ENCODE data around the gene EOMES. TPM values are rescaled to one million over a fixed set of nuclear protein-coding genes. Genes with fewer than 3 reads are reported as not detected.

The EOMES gene
- total RNA-seq, 2 donors from 2014 or later: 0.20 TPM; not detected in 1

- no peak for TF ChIP-seq CTCF (IDR thresholded peaks at IDR 0.05)
These were observed 35.5 kb downstream of the EOMES start for GRCh38 chr3:27686642-27687041.

GRCh38 chr3:27685474-27685873, 36.6 kb downstream of the EOMES start:
- Histone ChIP-seq H3K4me3 (no peak overlapping the region), H3K4me1 (no peaks in the 10 kb centered on the region), H3K27me3 (no peaks in the 10 kb centered on the region), H3K27ac (no peak overlapping the region), H3K9ac (ENCODE audit: low read depth in 2 of 2, low read length in 2 of 2) (no peak overlapping the region), H3K36me3 (no peaks in the 10 kb centered on the region), H3K9me3 (no peaks in the 10 kb centered on the region)
- intact Hi-C loops (cut with DNase I): loop anchor here (10.0 kb wide), 1 partner anchor 551 kb away; no protein-coding TSS in a partner anchor
- TF ChIP-seq CTCF (IDR thresholded peaks at IDR 0.05): no peak
- DNase-seq: no peak

More at GRCh38 chr3:27686642-27687041, 35.5 kb downstream of the EOMES start:
- Histone ChIP-seq H3K27me3 (no peaks in the 10 kb centered on the region), H3K36me3 (no peaks in the 10 kb centered on the region), H3K4me1 (no peaks in the 10 kb centered on the region), H3K4me3 (no peak overlapping the region), H3K27ac (no peak overlapping the region), H3K9me3 (no peaks in the 10 kb centered on the region), H3K9ac (ENCODE audit: low read depth in 2 of 2, low read length in 2 of 2) (no peak overlapping the region)
- intact Hi-C loops (cut with DNase I): loop anchor here (10.0 kb wide), 1 partner anchor 552 kb away; no protein-coding TSS in a partner anchor
- no peak for DNase-seq

DNA sequence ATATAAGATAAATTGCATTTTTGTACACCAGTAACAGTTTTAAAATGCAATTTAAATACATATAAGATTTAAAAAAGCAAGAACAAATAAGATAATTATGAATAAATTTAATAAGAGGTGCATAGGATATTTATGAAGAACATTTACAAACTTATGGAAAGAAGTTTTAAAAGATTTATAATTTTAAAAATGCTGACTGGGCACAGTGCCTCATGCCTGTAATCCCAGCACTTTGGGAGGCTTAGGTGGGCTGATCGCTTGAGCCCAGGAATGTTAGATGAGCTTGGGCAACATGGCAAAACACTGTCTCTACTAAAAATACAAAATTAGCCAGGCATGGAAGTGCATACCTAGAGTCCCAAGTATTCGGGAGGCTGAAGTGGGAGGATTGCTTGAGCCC, 37.8 kb downstream of the EOMES start:
- no peak for TF ChIP-seq CTCF (IDR thresholded peaks at IDR 0.05)
- intact Hi-C loops (cut with DNase I): loop anchor here (10.0 kb wide), 1 partner anchor 550 kb away; no protein-coding TSS in a partner anchor
- no peak for DNase-seq
- Histone ChIP-seq H3K36me3 (no peaks in the 10 kb centered on the region), H3K9ac (ENCODE audit: low read depth in 2 of 2, low read length in 2 of 2) (no peak overlapping the region), H3K9me3 (no peaks in the 10 kb centered on the region), H3K27ac (no peak overlapping the region), H3K4me3 (no peak overlapping the region), H3K27me3 (no peaks in the 10 kb centered on the region), H3K4me1 (no peaks in the 10 kb centered on the region)

DNA sequence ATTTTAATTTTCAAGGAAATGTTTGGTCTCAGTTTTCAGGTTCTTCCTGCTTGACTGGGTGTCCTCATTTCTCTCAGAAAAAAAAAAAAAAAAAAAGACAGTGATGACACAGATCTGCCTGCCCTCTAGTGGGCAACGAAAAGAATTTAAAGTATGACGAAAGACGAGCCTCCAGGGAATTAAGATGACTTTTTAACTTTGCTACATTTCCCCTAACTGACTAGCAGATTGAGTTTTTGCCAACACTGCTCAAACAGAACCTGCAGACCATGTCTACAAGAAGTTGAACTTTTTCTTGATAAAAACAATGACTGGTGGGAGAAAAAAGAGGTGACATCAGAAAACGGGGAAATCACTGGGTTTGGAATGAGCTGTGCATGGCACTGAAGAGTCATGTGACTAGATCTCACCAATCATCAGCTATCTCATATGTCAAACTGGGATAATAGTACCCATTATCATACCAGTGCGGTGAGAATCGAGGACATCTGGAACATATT, 40.8 kb downstream of the EOMES start:
- Histone ChIP-seq H3K9ac (ENCODE audit: low read depth in 2 of 2, low read length in 2 of 2) (peak overlapping the region in 1 of 2 donors; percentile 1), H3K27ac (no peak overlapping the region), H3K9me3 (no peaks in the 10 kb centered on the region), H3K36me3 (no peaks in the 10 kb centered on the region), H3K27me3 (no peaks in the 10 kb centered on the region), H3K4me3 (no peak overlapping the region), H3K4me1 (no peaks in the 10 kb centered on the region)
- intact Hi-C loops (cut with DNase I): loop anchor here (2.0 to 10.0 kb wide), 2 partner anchors 366 to 546 kb away; no protein-coding TSS in a partner anchor
- no peak for DNase-seq
- peak; percentile 63 for TF ChIP-seq CTCF (IDR thresholded peaks at IDR 0.05)

DNA sequence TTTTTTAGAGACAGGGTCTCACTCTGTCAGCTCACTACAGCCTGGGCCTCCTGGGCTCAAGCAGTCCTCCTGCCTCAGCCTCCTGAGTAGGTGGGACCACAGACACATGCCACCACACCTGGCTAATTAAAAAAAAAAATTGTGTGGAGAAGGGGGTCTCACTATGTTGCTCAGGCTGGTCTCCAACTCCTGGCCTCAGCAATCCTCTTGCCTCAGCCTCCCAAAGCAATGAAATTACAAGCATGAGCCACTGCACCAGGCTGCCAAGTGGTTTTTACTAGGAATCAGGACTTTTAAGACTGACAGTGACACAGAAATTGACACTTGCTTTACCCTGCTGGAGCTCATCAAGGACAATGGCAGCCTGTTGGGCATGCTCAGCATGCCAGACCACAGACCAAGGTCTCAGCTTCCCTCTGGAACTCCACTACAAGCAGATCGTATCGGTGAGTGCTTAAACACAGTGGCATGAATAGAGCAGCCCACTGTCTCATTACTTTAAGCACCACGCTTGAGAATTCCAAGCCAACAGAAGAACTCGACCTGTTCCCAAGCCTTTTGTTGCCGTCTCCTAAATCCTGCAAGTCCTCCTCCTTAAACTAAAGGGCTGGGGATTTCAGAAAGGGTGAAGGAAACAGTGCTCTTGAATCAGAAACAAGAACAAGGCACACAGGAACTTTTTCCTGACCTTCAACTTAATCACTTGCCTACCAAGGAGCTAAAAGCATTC, 41.4 kb downstream of the EOMES start:
- Histone ChIP-seq H3K27me3 (no peaks in the 10 kb centered on the region), H3K9me3 (no peaks in the 10 kb centered on the region), H3K36me3 (no peaks in the 10 kb centered on the region), H3K4me1 (no peaks in the 10 kb centered on the region), H3K4me3 (no peak overlapping the region), H3K9ac (ENCODE audit: low read depth in 2 of 2, low read length in 2 of 2) (peak overlapping the region; percentile 1 to 43), H3K27ac (no peak overlapping the region)
- intact Hi-C loops (cut with DNase I): loop anchor here (2.0 to 10.0 kb wide), 2 partner anchors 366 to 546 kb away; no protein-coding TSS in a partner anchor
- DNase-seq: no peak
- TF ChIP-seq CTCF (IDR thresholded peaks at IDR 0.05): no peak

Measured in colonic mucosa (tissue), 4 donors.